NB4 (cell line): ENCODE results near the gene TMC6.
A peak's percentile ranks its signal among the peaks of the same experiment; 100 is the strongest.
"Not testable (repeated sequence)": the region's sequence is repeated elsewhere in the genome, so short reads cannot be mapped to it uniquely, and the experiment has no call there.

Experiments used
- DNase-seq: peaks from one replicate; pipeline ENCODE4 v3.0.0; 2010; ENCODE audit warnings: low read depth
- H3K4me3 ChIP-seq: one replicate; pipeline ENCODE4 v1.5.1; 2011; ENCODE audit warnings: mild to moderate bottlenecking, low read depth, low read length, moderate library complexity
- CTCF ChIP-seq: IDR thresholded peaks from one replicate; pipeline ENCODE4 v1.5.1; 2012; ENCODE audit warnings: low read depth, low read length
- MAX ChIP-seq: IDR thresholded peaks from 2 replicates; pipeline ENCODE4 v1.6.1; 2011; ENCODE audit warnings: low read depth, low read length
- MYC ChIP-seq: IDR thresholded peaks from 2 replicates; pipeline ENCODE4 v1.6.1; 2011; ENCODE audit warnings: low read depth, low read length
- POLR2A ChIP-seq: IDR thresholded peaks from 2 replicates; pipeline ENCODE4 v1.6.1; 2011; ENCODE audit warnings: mild to moderate bottlenecking; ENCODE audit not compliant: insufficient read length; ENCODE audit errors: extremely low read depth

The TMC6 gene

GRCh38 chr17:78089576-78090281 lies 38.8 kb downstream of the TMC6 start:
- no peak for DNase-seq
- no peak overlapping the region for H3K4me3 ChIP-seq
- TF ChIP-seq CTCF (no peak), MYC (no peak), MAX (no peak), POLR2A (no peak)

- no peak for DNase-seq
- TF ChIP-seq POLR2A (no peak), CTCF (no peak), MAX (no peak), MYC (no peak)
- H3K4me3 ChIP-seq: no peak overlapping the region
Observed at GRCh38 chr17:78088529-78088928, 40.0 kb downstream of the TMC6 start.

GRCh38 chr17:78086740-78087139 lies 41.8 kb downstream of the TMC6 start:
- no peak overlapping the region for H3K4me3 ChIP-seq
- TF ChIP-seq CTCF (no peak), MYC (no peak), POLR2A (no peak), MAX (no peak)
- DNase-seq: no peak

- H3K4me3 ChIP-seq: no peak overlapping the region
- TF ChIP-seq MAX: no peak
- TF ChIP-seq CTCF: no peak
- no peak for TF ChIP-seq POLR2A
- TF ChIP-seq MYC: no peak
- DNase-seq: no peak
Observed at GRCh38 chr17:78082988-78083387, 45.6 kb downstream of the TMC6 start.

- not testable (repeated sequence) for H3K4me3 ChIP-seq
- peak; percentile 18 for DNase-seq
Observed at GRCh38 chr17:78082355-78082872, 46.1 kb downstream of the TMC6 start.

- DNase-seq: no peak
- TF ChIP-seq MAX (no peak), MYC (no peak), POLR2A (no peak), CTCF (no peak)
- no peak overlapping the region for H3K4me3 ChIP-seq
Observed at GRCh38 chr17:78081551-78081950, 47.0 kb downstream of the TMC6 start.
